ENCODE data around the gene CLTCL1.

CLTCL1 gene

GRCh38 chr22:19150482-19151328, 140.8 kb downstream of the CLTCL1 start:
- TF ChIP-seq, protein P1, sequence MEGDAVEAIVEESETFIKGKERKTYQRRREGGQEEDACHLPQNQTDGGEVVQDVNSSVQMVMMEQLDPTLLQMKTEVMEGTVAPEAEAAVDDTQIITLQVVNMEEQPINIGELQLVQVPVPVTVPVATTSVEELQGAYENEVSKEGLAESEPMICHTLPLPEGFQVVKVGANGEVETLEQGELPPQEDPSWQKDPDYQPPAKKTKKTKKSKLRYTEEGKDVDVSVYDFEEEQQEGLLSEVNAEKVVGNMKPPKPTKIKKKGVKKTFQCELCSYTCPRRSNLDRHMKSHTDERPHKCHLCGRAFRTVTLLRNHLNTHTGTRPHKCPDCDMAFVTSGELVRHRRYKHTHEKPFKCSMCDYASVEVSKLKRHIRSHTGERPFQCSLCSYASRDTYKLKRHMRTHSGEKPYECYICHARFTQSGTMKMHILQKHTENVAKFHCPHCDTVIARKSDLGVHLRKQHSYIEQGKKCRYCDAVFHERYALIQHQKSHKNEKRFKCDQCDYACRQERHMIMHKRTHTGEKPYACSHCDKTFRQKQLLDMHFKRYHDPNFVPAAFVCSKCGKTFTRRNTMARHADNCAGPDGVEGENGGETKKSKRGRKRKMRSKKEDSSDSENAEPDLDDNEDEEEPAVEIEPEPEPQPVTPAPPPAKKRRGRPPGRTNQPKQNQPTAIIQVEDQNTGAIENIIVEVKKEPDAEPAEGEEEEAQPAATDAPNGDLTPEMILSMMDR (conservative IDR thresholded peaks at IDR 0.05; ENCODE audit: low read depth, low read length), result no peak
- DNase-seq (ENCODE audit: low read depth), result no peak
- no peak overlapping the region for H3K4me3 ChIP-seq (ENCODE audit: low read length)

GRCh38 chr22:19149991-19150390, 141.5 kb downstream of the CLTCL1 start, which contains the start of gene GSC2:
TSS of gene GSC2 (minus strand) at chr22:19150292. CDS start at chr22:19150283, 9 bp downstream.
- no peak for DNase-seq (ENCODE audit: low read depth)
- no peak within 1 kb of the TSS for H3K4me3 ChIP-seq (ENCODE audit: low read length)
- TF ChIP-seq, protein P1 (conservative IDR thresholded peaks at IDR 0.05; ENCODE audit: low read depth, low read length), result no peak

GRCh38 chr22:19149047-19149883, 142.3 kb downstream of the CLTCL1 start:
- TF ChIP-seq, protein P1 (conservative IDR thresholded peaks at IDR 0.05; ENCODE audit: low read depth, low read length), result no peak
- DNase-seq (ENCODE audit: low read depth), result no peak
- no peak overlapping the region for H3K4me3 ChIP-seq (ENCODE audit: low read length)

GRCh38 chr22:19148417-19149046, 143.0 kb downstream of the CLTCL1 start:
- TF ChIP-seq, protein P1 (conservative IDR thresholded peaks at IDR 0.05; ENCODE audit: low read depth, low read length), result no peak
- no peak for DNase-seq (ENCODE audit: low read depth)
- H3K4me3 ChIP-seq (ENCODE audit: low read length), result no peak overlapping the region

- no peak overlapping the region for H3K4me3 ChIP-seq (ENCODE audit: low read length)
- TF ChIP-seq, protein P1 (conservative IDR thresholded peaks at IDR 0.05; ENCODE audit: low read depth, low read length), result no peak
- no peak for DNase-seq (ENCODE audit: low read depth)
Observed at GRCh38 chr22:19147195-19147780, 144.2 kb downstream of the CLTCL1 start.

DNA sequence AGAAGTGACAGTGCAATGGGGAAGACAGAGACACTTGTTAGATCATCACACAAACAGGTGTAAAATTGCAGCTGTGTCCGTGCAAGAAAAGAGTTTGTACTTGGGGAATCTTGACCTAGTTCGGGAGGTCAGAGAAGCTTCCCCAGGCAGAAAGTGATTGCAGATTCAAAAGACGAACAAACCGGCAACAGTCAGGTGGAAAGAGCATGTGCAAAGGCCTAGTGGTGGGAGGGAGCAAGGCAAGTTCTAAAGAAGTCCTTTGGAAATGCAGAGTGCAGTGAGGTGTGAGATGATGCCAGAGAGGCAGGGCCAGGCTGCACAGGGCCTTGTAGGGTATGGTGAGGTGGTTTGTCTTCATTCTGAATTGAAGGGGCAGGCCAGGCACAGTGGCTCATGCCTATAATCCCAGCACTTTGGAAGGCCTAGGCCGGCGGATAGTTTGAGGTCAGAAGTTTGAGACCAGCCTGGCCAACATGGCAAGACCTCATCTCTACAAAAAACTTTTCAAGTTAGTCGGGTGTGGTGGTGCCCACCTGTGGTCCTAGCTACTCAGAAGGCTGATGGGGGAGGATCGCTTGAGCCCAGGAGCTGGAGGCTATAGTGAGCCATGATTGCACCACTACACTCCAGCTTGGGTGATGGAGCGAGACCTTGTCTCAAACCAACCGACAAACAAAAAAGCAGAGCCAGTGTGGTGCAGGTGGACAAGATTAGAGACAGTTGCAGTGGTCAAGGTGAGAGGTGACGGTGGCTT, 145.1 kb downstream of the CLTCL1 start:
- H3K4me3 ChIP-seq (ENCODE audit: low read length), result no peak overlapping the region
- TF ChIP-seq, protein P1 (conservative IDR thresholded peaks at IDR 0.05; ENCODE audit: low read depth, low read length), result no peak
- DNase-seq (ENCODE audit: low read depth), result no peak
